SU-DHL-6 (cell line): Measurements from ENCODE around the gene ELMO1.

Experiments used
- H2AFZ ChIP-seq: fragments of 200-600 bp; sonication (generic); 2 replicates; pipeline ENCODE4 v1.6.1; 2014; ENCODE audit warnings: low read depth, mild to moderate bottlenecking, moderate library complexity, mixed read lengths, antibody characterized with exemption, low read length; ENCODE audit not compliant: severe bottlenecking
- H3F3A ChIP-seq: fragments of 200-600 bp; shearing (Covaris generic); 2 replicates; pipeline ENCODE4 v1.6.0; 2016; ENCODE audit warnings: antibody characterized with exemption, mild to moderate bottlenecking; ENCODE audit not compliant: insufficient read depth
- H3K27ac ChIP-seq: fragments of 200-600 bp; sonication (generic); 2 replicates; pipeline ENCODE4 v1.5.1; 2016; ENCODE audit warnings: low read depth, mild to moderate bottlenecking, low read length, moderate library complexity, mixed read lengths
- H3K27me3 ChIP-seq: fragments of 200-600 bp; sonication (generic), shearing (Covaris generic); 2 replicates; pipeline ENCODE4 v1.6.0; 2014; ENCODE audit warnings: mild to moderate bottlenecking, low read length
- H3K36me3 ChIP-seq: fragments of 200-600 bp; sonication (generic); 2 replicates; pipeline ENCODE4 v1.6.1; 2014; ENCODE audit warnings: mild to moderate bottlenecking, low read length, mixed read lengths
- H3K4me2 ChIP-seq: fragments of 300-600, 200-600 bp; shearing (Covaris generic), sonication (generic); 2 replicates; pipeline ENCODE4 v1.6.0; 2014; ENCODE audit warnings: low read length, low read depth, mild to moderate bottlenecking; ENCODE audit not compliant: poor library complexity, severe bottlenecking
- H3K4me3 ChIP-seq: fragments of 200-600 bp; sonication (generic); 2 replicates; pipeline ENCODE4 v1.5.1; 2014; ENCODE audit warnings: antibody characterized with exemption, low read length, mild to moderate bottlenecking, mixed read lengths; ENCODE audit not compliant: insufficient read depth, poor library complexity, severe bottlenecking
- H3K79me2 ChIP-seq: fragments of 200-600 bp; sonication (generic); 2 replicates; pipeline ENCODE4 v1.6.1; 2014; ENCODE audit warnings: mild to moderate bottlenecking, low read length, moderate library complexity; ENCODE audit not compliant: insufficient read depth
- H3K9ac ChIP-seq: fragments of 200-600 bp; sonication (generic); 2 replicates; pipeline ENCODE4 v1.7.0; 2014; ENCODE audit warnings: mild to moderate bottlenecking, low read length
- H3K9me2 ChIP-seq: fragments of 200-600 bp; sonication (generic); replicated peaks from 2 replicates; pipeline ENCODE4 v1.6.1; 2014; ENCODE audit warnings: low read length; ENCODE audit not compliant: insufficient read depth
- H3K9me3 ChIP-seq: fragments of 200-600 bp; sonication (generic); 2 replicates; pipeline ENCODE4 v1.6.1; 2014; ENCODE audit warnings: low read length, mixed read lengths; ENCODE audit not compliant: insufficient read depth
- H4K20me1 ChIP-seq: fragments of 200-600 bp; sonication (generic); 2 replicates; pipeline ENCODE4 v1.6.1; 2014; ENCODE audit warnings: low read depth, mild to moderate bottlenecking, antibody characterized with exemption, low read length, moderate library complexity, mixed read lengths
- EZH2phosphoT487 ChIP-seq: fragments of 200-600 bp; sonication (generic), shearing (Covaris generic); conservative IDR thresholded peaks from 2 replicates; pipeline ENCODE4 v1.6.1; 2018; ENCODE audit warnings: mild to moderate bottlenecking, antibody characterized with exemption, low read length, moderate library complexity, mixed read lengths
- TF ChIP-seq, protein P1 (sequence below): fragments of 200-600 bp; sonication (generic); IDR thresholded peaks from one replicate; pipeline ENCODE4 v1.5.1; 2017; ENCODE audit warnings: antibody characterized with exemption, mild to moderate bottlenecking, low read length, moderate library complexity; ENCODE audit not compliant: insufficient read depth, poor library complexity, severe bottlenecking

ELMO1 gene

DNA sequence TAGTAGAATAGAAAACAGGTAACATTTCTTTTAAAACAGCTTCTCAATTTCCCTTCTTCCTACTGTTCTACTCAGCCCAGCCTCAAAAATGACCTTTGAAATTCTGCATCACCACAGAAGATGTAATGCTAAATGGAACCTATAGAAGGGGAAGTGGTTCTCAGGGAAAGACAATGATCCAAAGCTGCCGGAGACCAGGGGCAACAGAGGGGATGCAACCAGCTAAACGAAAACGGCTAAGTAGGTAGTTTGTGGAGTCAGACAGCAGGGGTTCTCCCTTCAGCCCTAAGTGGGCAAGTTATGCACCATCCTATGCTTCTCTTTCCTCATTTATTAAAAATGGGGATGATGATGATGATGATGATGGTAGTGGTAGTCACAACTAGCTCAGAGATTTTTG, 214.3 kb downstream of the ELMO1 start:
- Histone ChIP-seq H3K9me3 (no peaks in the 10 kb centered on the region), H3K27me3 (no peaks in the 10 kb centered on the region), H3K9ac (no peak overlapping the region), H3K27ac (no peak overlapping the region), H3K4me3 (no peak overlapping the region), H3F3A (no peaks in the 10 kb centered on the region; the same call in 1 of the 2 replicates), H3K9me2 (no peaks in the 10 kb centered on the region), H4K20me1 (no peaks in the 10 kb centered on the region), H3K79me2 (no peaks in the 10 kb centered on the region), H2AFZ (no peak overlapping the region), H3K4me2 (no peak overlapping the region), H3K36me3 (no peaks in the 10 kb centered on the region; the same call in 1 of the 2 replicates)
- TF ChIP-seq EZH2phosphoT487, result no peak
- TF ChIP-seq, protein P1, sequence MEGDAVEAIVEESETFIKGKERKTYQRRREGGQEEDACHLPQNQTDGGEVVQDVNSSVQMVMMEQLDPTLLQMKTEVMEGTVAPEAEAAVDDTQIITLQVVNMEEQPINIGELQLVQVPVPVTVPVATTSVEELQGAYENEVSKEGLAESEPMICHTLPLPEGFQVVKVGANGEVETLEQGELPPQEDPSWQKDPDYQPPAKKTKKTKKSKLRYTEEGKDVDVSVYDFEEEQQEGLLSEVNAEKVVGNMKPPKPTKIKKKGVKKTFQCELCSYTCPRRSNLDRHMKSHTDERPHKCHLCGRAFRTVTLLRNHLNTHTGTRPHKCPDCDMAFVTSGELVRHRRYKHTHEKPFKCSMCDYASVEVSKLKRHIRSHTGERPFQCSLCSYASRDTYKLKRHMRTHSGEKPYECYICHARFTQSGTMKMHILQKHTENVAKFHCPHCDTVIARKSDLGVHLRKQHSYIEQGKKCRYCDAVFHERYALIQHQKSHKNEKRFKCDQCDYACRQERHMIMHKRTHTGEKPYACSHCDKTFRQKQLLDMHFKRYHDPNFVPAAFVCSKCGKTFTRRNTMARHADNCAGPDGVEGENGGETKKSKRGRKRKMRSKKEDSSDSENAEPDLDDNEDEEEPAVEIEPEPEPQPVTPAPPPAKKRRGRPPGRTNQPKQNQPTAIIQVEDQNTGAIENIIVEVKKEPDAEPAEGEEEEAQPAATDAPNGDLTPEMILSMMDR, result no peak

DNA sequence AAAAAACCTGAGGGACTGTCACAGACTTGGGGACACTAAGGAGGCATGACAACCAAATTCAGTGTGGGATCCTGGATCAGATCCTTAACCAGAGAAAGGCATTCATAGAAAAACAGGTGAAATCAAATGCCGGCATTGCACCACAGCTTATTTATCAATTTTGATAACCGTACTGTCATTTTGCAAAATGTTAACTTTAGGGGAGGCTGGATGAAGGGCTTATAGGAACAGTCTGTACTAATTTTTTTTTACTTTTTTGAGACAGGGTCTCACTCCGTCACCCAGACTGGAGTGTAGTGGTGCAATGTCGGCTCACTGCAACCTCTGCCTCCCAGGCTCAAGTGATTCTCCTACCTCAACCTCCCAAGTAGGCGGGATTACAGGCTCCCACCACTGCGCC, 217.1 kb downstream of the ELMO1 start:
- no peaks in the 10 kb centered on the region for H3K9me2 ChIP-seq
- TF ChIP-seq, protein P1, result no peak
- no peak for TF ChIP-seq EZH2phosphoT487
- H3K9me3 ChIP-seq, result no peaks in the 10 kb centered on the region
- no peak overlapping the region for H3K4me3 ChIP-seq
- H3K36me3 ChIP-seq, result no peaks in the 10 kb centered on the region; the same call in 1 of the 2 replicates
- H3K27me3 ChIP-seq, result no peaks in the 10 kb centered on the region
- no peak overlapping the region for H3K4me2 ChIP-seq
- no peak overlapping the region for H2AFZ ChIP-seq
- no peaks in the 10 kb centered on the region for H3K79me2 ChIP-seq
- no peaks in the 10 kb centered on the region for H3F3A ChIP-seq
- H3K9ac ChIP-seq, result no peak overlapping the region
- H3K27ac ChIP-seq, result no peak overlapping the region
- no peaks in the 10 kb centered on the region for H4K20me1 ChIP-seq

DNA sequence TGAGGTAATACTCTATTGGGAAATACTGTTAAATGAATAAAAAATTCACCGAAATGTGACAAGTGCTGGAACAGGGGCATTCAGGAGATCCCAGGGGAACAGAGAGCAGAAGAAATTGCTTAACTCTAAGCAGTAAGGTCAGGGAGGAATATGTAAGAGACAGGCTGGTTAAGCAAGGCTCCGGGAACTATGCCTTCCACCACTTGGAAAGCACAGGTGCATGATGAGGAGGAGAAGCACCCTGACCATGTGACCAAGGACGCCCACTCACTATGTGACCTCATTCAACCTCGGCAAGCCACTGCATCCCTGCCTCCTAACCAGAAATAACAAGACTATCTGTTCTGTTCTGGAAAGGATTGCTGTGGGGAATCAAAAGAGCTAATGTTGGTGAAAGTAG, 218.4 kb downstream of the ELMO1 start:
- Histone ChIP-seq H3K9me2 (no peaks in the 10 kb centered on the region), H3K27ac (no peak overlapping the region), H3K27me3 (no peaks in the 10 kb centered on the region), H3K79me2 (no peaks in the 10 kb centered on the region), H4K20me1 (no peaks in the 10 kb centered on the region), H3K36me3 (no peaks in the 10 kb centered on the region; the same call in 1 of the 2 replicates), H3K9me3 (no peaks in the 10 kb centered on the region), H3K4me3 (no peak overlapping the region), H3K9ac (no peak overlapping the region), H3K4me2 (no peak overlapping the region), H3F3A (no peaks in the 10 kb centered on the region), H2AFZ (no peak overlapping the region)
- TF ChIP-seq EZH2phosphoT487, result no peak
- TF ChIP-seq, protein P1, result no peak
